IMR-90 (cell line): Measurements from ENCODE around the gene SPAG9.

ENCODE experiments used
- CHD1 ChIP-seq: IDR thresholded peaks from 2 replicates; pipeline ENCODE4 v1.6.1; 2012; ENCODE audit warnings: low read depth, low read length, improper control_type of control experiment
- CTCF ChIP-seq: conservative IDR thresholded peaks from 2 replicates; pipeline ENCODE4 v1.5.1; 2012; ENCODE audit warnings: mild to moderate bottlenecking, low read depth, low read length, improper control_type of control experiment
- MAZ ChIP-seq: IDR thresholded peaks from 2 replicates; pipeline ENCODE4 v1.6.1; 2012; ENCODE audit warnings: low read depth, mild to moderate bottlenecking, low read length, improper control_type of control experiment, moderate library complexity, borderline replicate concordance
- POLR2A ChIP-seq: IDR thresholded peaks from 2 replicates; pipeline ENCODE4 v1.6.1; 2012; ENCODE audit warnings: mild to moderate bottlenecking, low read depth, low read length
- SMC3 ChIP-seq: fragments of 150-350 bp; IDR thresholded peaks from 2 replicates; pipeline ENCODE4 v1.6.1; 2016; ENCODE audit warnings: low read depth, mild to moderate bottlenecking, antibody characterized with exemption, low read length, moderate library complexity
- USF2 ChIP-seq: fragments of 150-350 bp; IDR thresholded peaks from 2 replicates; pipeline ENCODE4 v1.6.1; 2017; ENCODE audit warnings: mild to moderate bottlenecking, antibody characterized with exemption, low read length, low read depth

GRCh38 chr17:50955667-50956120 is 165.0 kb downstream of the SPAG9 start:
- TF ChIP-seq CTCF (no peak), USF2 (no peak), POLR2A (no peak), MAZ (no peak), SMC3 (no peak), CHD1 (no peak)
